IMR-90 (cell line): ENCODE results near the gene LCAT. TPM values are rescaled to one million over a fixed set of nuclear protein-coding genes. Genes with fewer than 3 reads are reported as not detected.
A peak's percentile ranks its signal among the peaks of the same experiment; 100 is the strongest.

Source experiments
- ATAC-seq: fragments of 200-7000 bp; cut with Tn5 transposase; 2 replicates; pipeline ENCODE4 v1.9.1; 2020; ENCODE audit warnings: low read depth, mild to moderate bottlenecking, moderate library complexity
- BruUV-seq: library from RNA; stranded (reverse); fragments of 400-500 nt; replicated peaks from 2 replicates; lab custom pipeline; 2021; lab: Mats Ljungman, UMichigan
- CTCF ChIA-PET: fragments of 300-600 bp; formaldehyde crosslinking; extraction: SDS; loops from one replicate; lab custom pipeline; 2021; ENCODE audit warnings: antibody characterized with exemption; lab: Yijun Ruan, JAX
- POLR2A ChIA-PET: fragments of 300-600 bp; sonication (Branson Sonifier 250); formaldehyde crosslinking; loops from one replicate; lab custom pipeline; 2022; ENCODE audit warnings: antibody characterized with exemption; ENCODE audit not compliant: unreplicated experiment; lab: Charles Lee
- DNase-seq: peaks from one replicate; pipeline ENCODE4 v3.0.0; 2013
- H2AFZ ChIP-seq: replicated peaks from 2 replicates; pipeline ENCODE3; 2013; ENCODE audit warnings: low read length, mild to moderate bottlenecking; ENCODE audit not compliant: poor library complexity
- H2AK5ac ChIP-seq: 2 replicates; pipeline ENCODE4 v1.6.1; 2013; ENCODE audit warnings: low read depth, low read length, inconsistent platforms
- H2AK9ac ChIP-seq: replicated peaks from 2 replicates; pipeline ENCODE3; 2013; ENCODE audit warnings: mild to moderate bottlenecking, low read depth, low read length, moderate library complexity; ENCODE audit not compliant: poor library complexity
- H2BK120ac ChIP-seq: 2 replicates; pipeline ENCODE4 v1.6.1; 2013; ENCODE audit warnings: low read depth, low read length, inconsistent platforms
- H2BK15ac ChIP-seq: 3 replicates; pipeline ENCODE4 v1.6.1; 2013; ENCODE audit warnings: low read depth, low read length, inconsistent platforms
- H2BK20ac ChIP-seq: 2 replicates; pipeline ENCODE4 v1.6.1; 2013; ENCODE audit warnings: low read depth, mild to moderate bottlenecking, inconsistent platforms, low read length, moderate library complexity
- H2BK5ac ChIP-seq: 2 replicates; pipeline ENCODE4 v1.6.1; 2013; ENCODE audit warnings: mild to moderate bottlenecking, low read depth, low read length, inconsistent platforms; ENCODE audit not compliant: poor library complexity, severe bottlenecking
- H3K14ac ChIP-seq: replicated peaks from 2 replicates; pipeline ENCODE4 v1.6.1; 2013; ENCODE audit warnings: low read depth, low read length, inconsistent platforms
- H3K18ac ChIP-seq: 2 replicates; pipeline ENCODE4 v1.6.1; 2013; ENCODE audit warnings: low read depth, low read length, control low read depth
- H3K23ac ChIP-seq: 2 replicates; pipeline ENCODE4 v1.6.1; 2013; ENCODE audit warnings: low read depth, low read length, inconsistent platforms
- H3K27ac ChIP-seq: 2 replicates; pipeline ENCODE4 v1.5.1; 2013; ENCODE audit warnings: mild to moderate bottlenecking, control low read depth, low read length; ENCODE audit not compliant: insufficient read depth
- H3K27me3 ChIP-seq: 2 replicates; pipeline ENCODE4 v1.6.1; 2013; ENCODE audit warnings: low read length; ENCODE audit not compliant: control insufficient read depth, insufficient read depth
- H3K36me3 ChIP-seq: 2 replicates; pipeline ENCODE4 v1.6.1; 2013; ENCODE audit warnings: low read length, mixed read lengths; ENCODE audit not compliant: control insufficient read depth, insufficient read depth
- H3K4ac ChIP-seq: 2 replicates; pipeline ENCODE4 v1.6.1; 2013; ENCODE audit warnings: low read depth, low read length, inconsistent platforms
- H3K4me1 ChIP-seq: 2 replicates; pipeline ENCODE4 v1.6.1; 2013; ENCODE audit warnings: low read length, mixed read lengths; ENCODE audit not compliant: control insufficient read depth, insufficient read depth
- H3K4me2 ChIP-seq: 2 replicates; pipeline ENCODE4 v1.6.1; 2013; ENCODE audit warnings: low read depth, mild to moderate bottlenecking, control low read depth, low read length, moderate library complexity
- H3K4me3 ChIP-seq: 2 replicates; pipeline ENCODE4 v1.5.1; 2013; ENCODE audit warnings: low read depth, mild to moderate bottlenecking, control low read depth, low read length, moderate library complexity; ENCODE audit not compliant: insufficient read depth
- H3K56ac ChIP-seq: 2 replicates; pipeline ENCODE4 v1.6.1; 2013; ENCODE audit warnings: low read length, inconsistent platforms; ENCODE audit not compliant: insufficient read depth; ENCODE audit errors: extremely low read depth
- H3K79me1 ChIP-seq, 2 experiments: 2 replicates each; pipeline ENCODE4 v1.6.1; 2013; ENCODE audit warnings: low read length in 2 of 2, inconsistent platforms in 1 of 2, low read depth in 1 of 2
- H3K9ac ChIP-seq: 2 replicates; pipeline ENCODE4 v1.6.1; 2013; ENCODE audit warnings: low read depth, low read length, control low read depth
- H3K9me1 ChIP-seq: 2 replicates; pipeline ENCODE4 v1.6.1; 2013; ENCODE audit warnings: low read length, inconsistent platforms; ENCODE audit not compliant: insufficient read depth
- H3K9me3 ChIP-seq: 2 replicates; pipeline ENCODE4 v1.6.1; 2013; ENCODE audit warnings: low read length; ENCODE audit not compliant: control insufficient read depth, insufficient read depth
- H4K20me1 ChIP-seq: 2 replicates; pipeline ENCODE4 v1.6.1; 2013; ENCODE audit warnings: low read length, inconsistent platforms; ENCODE audit not compliant: insufficient read depth
- H4K5ac ChIP-seq: 2 replicates; pipeline ENCODE4 v1.6.1; 2013; ENCODE audit warnings: mild to moderate bottlenecking, low read depth, low read length, control low read depth
- H4K8ac ChIP-seq, 2 experiments: 2 replicates each; pipeline ENCODE4 v1.6.1; 2013; ENCODE audit warnings: low read depth in 2 of 2, low read length in 2 of 2, control low read depth in 1 of 2, inconsistent platforms in 1 of 2
- H4K91ac ChIP-seq: 2 replicates; pipeline ENCODE4 v1.6.1; 2013; ENCODE audit warnings: low read depth, low read length, inconsistent platforms; ENCODE audit not compliant: insufficient read depth
- BHLHE40 ChIP-seq: fragments of 150-350 bp; IDR thresholded peaks from 2 replicates; pipeline ENCODE4 v1.6.1; 2016; ENCODE audit warnings: mild to moderate bottlenecking, low read depth, low read length
- CEBPB ChIP-seq: IDR thresholded peaks from 2 replicates; pipeline ENCODE4 v1.6.1; 2012; ENCODE audit warnings: low read depth, low read length, improper control_type of control experiment
- FOS ChIP-seq: fragments of 150-350 bp; IDR thresholded peaks from 2 replicates; pipeline ENCODE4 v1.6.1; 2016; ENCODE audit warnings: low read depth, low read length
- MAFK ChIP-seq: IDR thresholded peaks from 2 replicates; pipeline ENCODE4 v1.6.1; 2012; ENCODE audit warnings: low read depth, low read length, improper control_type of control experiment
- MAZ ChIP-seq: IDR thresholded peaks from 2 replicates; pipeline ENCODE4 v1.6.1; 2012; ENCODE audit warnings: low read depth, mild to moderate bottlenecking, low read length, improper control_type of control experiment, moderate library complexity, borderline replicate concordance
- MXI1 ChIP-seq: IDR thresholded peaks from 2 replicates; pipeline ENCODE4 v1.6.1; 2012; ENCODE audit warnings: low read depth, mild to moderate bottlenecking, low read length, moderate library complexity, borderline replicate concordance
- NFE2L2 ChIP-seq: fragments of 150-350 bp; IDR thresholded peaks from 2 replicates; pipeline ENCODE4 v1.6.1; 2016; ENCODE audit warnings: low read depth, mild to moderate bottlenecking, low read length
- POLR2A ChIP-seq: IDR thresholded peaks from 2 replicates; pipeline ENCODE4 v1.6.1; 2012; ENCODE audit warnings: mild to moderate bottlenecking, low read depth, low read length
- RAD21 ChIP-seq: IDR thresholded peaks from 2 replicates; pipeline ENCODE4 v1.6.1; 2012; ENCODE audit warnings: low read length, improper control_type of control experiment
- RCOR1 ChIP-seq: IDR thresholded peaks from 2 replicates; pipeline ENCODE4 v1.6.1; 2012; ENCODE audit warnings: mild to moderate bottlenecking, low read length, improper control_type of control experiment; ENCODE audit not compliant: insufficient replicate concordance
- SMC3 ChIP-seq: fragments of 150-350 bp; IDR thresholded peaks from 2 replicates; pipeline ENCODE4 v1.6.1; 2016; ENCODE audit warnings: low read depth, mild to moderate bottlenecking, antibody characterized with exemption, low read length, moderate library complexity
- USF2 ChIP-seq: fragments of 150-350 bp; IDR thresholded peaks from 2 replicates; pipeline ENCODE4 v1.6.1; 2017; ENCODE audit warnings: mild to moderate bottlenecking, antibody characterized with exemption, low read length, low read depth
- WGBS, 2 experiments: methylation state at CpG; one replicate each; pipeline versions ENCODE4 v1.1.5 to v1.1.7; 2013; ENCODE audit warnings: missing lambda C conversion rate in 2 of 2; ENCODE audit not compliant: insufficient read length in 1 of 2; ENCODE audit errors: extremely low coverage in 2 of 2; 5-methylcytosine and 5-hydroxymethylcytosine counted together
- dilution Hi-C: fragments of 300-500 bp; cut with HindIII; formaldehyde crosslinking; loops from one replicate; pipeline ENCODE4 v1.14.3; 2018; ENCODE audit warnings: low sequenced_read_pairs; ENCODE audit not compliant: unreplicated experiment
- in situ Hi-C: fragments of 300-500 bp; cut with MboI; formaldehyde crosslinking; loops from 3 replicates; pipeline ENCODE4 v1.14.3; 2019; ENCODE audit warnings: low sequenced_read_pairs, inconsistent platforms, mixed read lengths
- intact Hi-C: fragments of 100-400 bp; cut with micrococcal nuclease; formaldehyde crosslinking; loops from 2 replicates; pipeline ENCODE4 v1.10.0; 2022
- polyA plus RNA-seq, 3 experiments: library from polyadenylated mRNA; depleted of rRNA; stranded (reverse); fragments of >200 nt; gene quantifications; 2 replicates each; pipeline ENCODE4 v1.2.3, GENCODE V29; 2012; ENCODE audit warnings: low replicate concordance in 1 of 3
- total RNA-seq: library from RNA; depleted of rRNA; stranded (reverse); fragments of >200 nt; gene quantifications from 2 replicates; pipeline ENCODE4 v1.2.3, GENCODE V29; 2012
- TF ChIP-seq, protein P1 (sequence below): conservative IDR thresholded peaks from 2 replicates; pipeline ENCODE4 v1.5.1; 2012; ENCODE audit warnings: mild to moderate bottlenecking, low read depth, low read length, improper control_type of control experiment

Gene LCAT
- total and polyA plus RNA-seq, 2 of the 4 experiments (the other 2 are of a cell fraction) = 1.4 to 18.8 TPM

- peaks cover 92% of the 10 kb centered on the region for H4K20me1 ChIP-seq
- no peak overlapping the region for H4K8ac ChIP-seq
- H2BK15ac ChIP-seq = no peak overlapping the region
- H3K4ac ChIP-seq = no peak overlapping the region
- no peak for DNase-seq
- H3K9me1 ChIP-seq = peaks cover 66% of the 10 kb centered on the region
- no peak overlapping the region for H3K18ac ChIP-seq
- H3K14ac ChIP-seq = no peak overlapping the region
- no peak overlapping the region for H2AK5ac ChIP-seq
- peaks cover 73% of the 10 kb centered on the region for H3K36me3 ChIP-seq
- BruUV-seq = no TSS peak
- no peak overlapping the region for H3K9ac ChIP-seq
- no peak overlapping the region for H2BK120ac ChIP-seq
- H3K9me3 ChIP-seq = no peaks in the 10 kb centered on the region
- H3K56ac ChIP-seq = no peak overlapping the region
- no peak overlapping the region for H3K4me2 ChIP-seq
- POLR2A ChIA-PET = no interaction called here
- peaks cover 52% of the 10 kb centered on the region for H3K4me1 ChIP-seq
- H3K79me1 ChIP-seq = peaks cover 53 to 98% of the 10 kb centered on the region in 2 experiments
- no peak overlapping the region for H3K27ac ChIP-seq
- 100% methylated on average over 2 of the region's 8 CpGs; no CpG with 5 or more reads in 1 of the 2 experiments for WGBS, 2 experiments
- CTCF ChIA-PET = no interaction called here
- H2AK9ac ChIP-seq = peak overlapping the region; percentile 37
- H4K91ac ChIP-seq = no peak overlapping the region
- H4K5ac ChIP-seq = no peak overlapping the region
- no peak overlapping the region for H3K23ac ChIP-seq
- in situ Hi-C loops = no loop called here
- no peak for TF ChIP-seq BHLHE40
- TF ChIP-seq NFE2L2 = no peak
- no peak for TF ChIP-seq RCOR1
- no peak for TF ChIP-seq RAD21
- no peak for TF ChIP-seq POLR2A
- no peak for TF ChIP-seq CEBPB
- no peak for TF ChIP-seq FOS
- TF ChIP-seq, protein P1, sequence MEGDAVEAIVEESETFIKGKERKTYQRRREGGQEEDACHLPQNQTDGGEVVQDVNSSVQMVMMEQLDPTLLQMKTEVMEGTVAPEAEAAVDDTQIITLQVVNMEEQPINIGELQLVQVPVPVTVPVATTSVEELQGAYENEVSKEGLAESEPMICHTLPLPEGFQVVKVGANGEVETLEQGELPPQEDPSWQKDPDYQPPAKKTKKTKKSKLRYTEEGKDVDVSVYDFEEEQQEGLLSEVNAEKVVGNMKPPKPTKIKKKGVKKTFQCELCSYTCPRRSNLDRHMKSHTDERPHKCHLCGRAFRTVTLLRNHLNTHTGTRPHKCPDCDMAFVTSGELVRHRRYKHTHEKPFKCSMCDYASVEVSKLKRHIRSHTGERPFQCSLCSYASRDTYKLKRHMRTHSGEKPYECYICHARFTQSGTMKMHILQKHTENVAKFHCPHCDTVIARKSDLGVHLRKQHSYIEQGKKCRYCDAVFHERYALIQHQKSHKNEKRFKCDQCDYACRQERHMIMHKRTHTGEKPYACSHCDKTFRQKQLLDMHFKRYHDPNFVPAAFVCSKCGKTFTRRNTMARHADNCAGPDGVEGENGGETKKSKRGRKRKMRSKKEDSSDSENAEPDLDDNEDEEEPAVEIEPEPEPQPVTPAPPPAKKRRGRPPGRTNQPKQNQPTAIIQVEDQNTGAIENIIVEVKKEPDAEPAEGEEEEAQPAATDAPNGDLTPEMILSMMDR = no peak
- TF ChIP-seq MXI1 = no peak
- no peak for TF ChIP-seq MAFK
- TF ChIP-seq USF2 = no peak
- TF ChIP-seq MAZ = no peak
- no peak for TF ChIP-seq SMC3
- H2BK5ac ChIP-seq = no peak overlapping the region
- no peak overlapping the region for H2AFZ ChIP-seq
- ATAC-seq = no peak
- dilution Hi-C loops = no loop called here
- H2BK20ac ChIP-seq = no peak overlapping the region
- H3K27me3 ChIP-seq = no peaks in the 10 kb centered on the region
- intact Hi-C loops = loop anchor here (10.0 kb wide), 1 partner anchor 263 kb away; no protein-coding TSS in a partner anchor
- no peak overlapping the region for H3K4me3 ChIP-seq
Observed at GRCh38 chr16:67962135-67962534, 18.2 kb upstream of the LCAT start.
